Nucleus accumbens (tissue), 56 donors: ENCODE data around the gene KDELR1.
"Not testable (repeated sequence)": the region's sequence is repeated elsewhere in the genome, so short reads cannot be mapped to it uniquely, and the experiment has no call there.

ENCODE experiments used
- DNase-seq, 56 donors: peaks; one replicate each; lab custom pipeline; 2025; lab: John Stamatoyannopoulos, UW

KDELR1 gene

DNA sequence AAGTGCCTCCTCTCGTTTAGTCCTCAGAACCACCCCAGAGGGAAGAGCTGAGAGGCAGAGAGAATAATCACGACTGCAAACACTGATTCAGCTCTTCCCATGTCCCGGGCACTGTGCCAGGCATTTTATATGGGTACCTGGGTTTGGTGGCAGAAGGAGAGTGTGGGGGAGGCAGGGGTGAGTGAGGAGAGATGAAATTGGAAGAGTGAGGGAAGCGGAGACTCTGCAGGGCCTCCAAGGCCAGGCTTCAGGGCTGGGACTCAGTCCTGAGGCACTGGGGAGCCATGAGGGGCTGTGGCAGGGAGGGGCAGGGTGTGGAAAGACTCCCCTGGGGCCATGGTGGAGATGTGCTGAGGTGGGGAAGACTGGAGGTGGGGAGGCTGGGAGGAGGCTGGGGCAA lies 18.4 kb downstream of the KDELR1 start:
- peak in 29 of 56 donors; percentile 4 to 75 (median 29) for DNase-seq

DNA sequence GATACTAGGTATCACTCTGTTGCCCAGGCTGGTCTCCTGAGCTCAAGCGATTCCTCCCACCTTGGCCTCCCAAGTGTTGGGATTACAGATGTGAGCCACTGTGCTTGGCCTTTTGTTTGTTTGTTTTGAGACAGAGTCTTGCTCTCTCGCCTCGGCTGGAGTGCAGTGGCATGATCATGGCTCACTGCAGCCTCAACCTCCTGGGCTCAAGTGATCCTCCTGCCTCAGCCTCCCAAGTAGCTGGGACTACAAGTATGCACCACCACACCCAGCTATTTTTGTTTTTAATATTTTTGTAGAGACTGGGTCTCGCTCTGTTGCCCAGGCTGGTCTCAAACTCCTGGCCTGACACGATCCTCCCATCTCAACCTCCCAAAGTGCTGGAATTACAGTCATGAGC lies 19.6 kb downstream of the KDELR1 start:
- DNase-seq, result not testable (repeated sequence)

DNA sequence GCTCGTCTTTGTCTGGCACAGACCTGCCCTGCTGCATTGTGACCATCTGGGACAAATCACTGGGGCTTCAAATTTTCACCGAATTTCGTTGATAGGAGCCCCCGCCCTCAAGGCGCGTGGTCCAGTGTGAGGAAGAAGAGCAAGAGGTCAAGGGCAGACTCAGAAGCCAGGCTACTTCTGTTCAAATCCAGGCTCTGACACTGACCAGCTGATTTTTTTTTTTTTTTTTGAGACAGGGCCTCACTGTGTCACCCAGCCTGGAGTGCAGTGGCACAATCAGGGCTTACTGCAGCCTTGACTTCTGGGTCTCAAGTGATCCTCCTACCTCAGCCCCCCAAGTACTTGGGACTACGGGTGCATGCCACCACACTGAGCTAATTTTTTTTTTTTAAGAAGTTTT lies 20.0 kb downstream of the KDELR1 start:
- DNase-seq, result no peak

DNA sequence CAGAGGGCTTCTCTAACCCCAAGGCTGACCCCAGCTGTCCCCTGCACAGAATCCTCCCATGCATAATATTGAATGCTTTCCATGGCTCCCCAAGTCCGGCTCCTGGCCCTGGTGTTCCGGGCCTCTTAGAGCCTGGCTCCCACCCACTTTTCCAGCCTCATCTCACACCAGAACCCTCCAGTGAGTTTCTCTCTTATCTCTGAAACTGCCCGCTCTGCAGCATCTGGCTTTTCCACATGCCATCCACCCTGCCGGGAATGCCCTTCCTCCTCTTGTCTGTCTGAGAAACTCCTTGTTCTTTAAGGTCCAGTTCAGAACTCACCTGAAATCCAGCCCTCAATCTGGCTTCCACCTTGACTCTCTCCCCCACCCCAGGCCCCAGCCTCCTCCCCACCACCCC lies 20.4 kb downstream of the KDELR1 start:
- no peak for DNase-seq

DNA sequence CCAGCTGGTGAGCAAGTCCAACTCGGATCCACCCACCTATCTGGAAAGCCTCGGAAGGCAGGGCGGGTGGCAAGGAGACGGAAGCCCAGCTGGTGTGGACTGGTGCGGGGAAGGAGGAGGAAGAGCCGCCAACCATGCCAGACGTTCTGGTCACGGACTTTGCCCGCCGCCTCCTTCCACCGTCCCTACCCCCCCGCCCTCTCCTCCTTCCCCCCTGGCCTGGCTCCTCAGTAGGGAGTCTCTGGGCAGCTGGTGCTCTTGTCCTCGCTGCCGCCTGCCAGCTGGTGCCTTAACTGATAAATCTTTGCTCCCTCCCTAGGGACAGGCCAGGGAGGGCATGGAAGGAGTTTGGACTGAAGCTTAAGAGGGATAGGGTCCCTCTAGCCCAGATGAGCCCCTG lies 22.4 kb downstream of the KDELR1 start:
- no peak for DNase-seq

DNA sequence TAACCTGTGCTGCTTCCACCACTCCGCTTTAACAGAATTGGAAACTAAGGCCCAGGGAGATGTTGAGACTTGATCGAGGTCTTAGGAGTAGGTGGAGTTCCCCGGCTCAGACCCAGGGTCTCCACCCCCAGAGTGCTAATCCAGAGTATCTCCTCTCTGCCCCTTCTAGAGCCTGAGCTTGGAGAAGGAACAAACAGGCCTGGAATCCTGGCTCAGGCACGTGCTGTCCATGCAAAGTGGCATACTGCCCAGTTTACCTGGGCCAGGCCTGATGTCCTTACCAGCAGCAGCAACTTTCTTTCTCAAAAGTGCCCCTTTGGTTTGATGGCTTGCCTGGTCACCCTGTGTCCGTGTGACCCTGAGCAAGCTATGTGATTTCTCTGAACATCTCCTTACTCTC lies 23.5 kb downstream of the KDELR1 start:
- DNase-seq, result no peak

DNA sequence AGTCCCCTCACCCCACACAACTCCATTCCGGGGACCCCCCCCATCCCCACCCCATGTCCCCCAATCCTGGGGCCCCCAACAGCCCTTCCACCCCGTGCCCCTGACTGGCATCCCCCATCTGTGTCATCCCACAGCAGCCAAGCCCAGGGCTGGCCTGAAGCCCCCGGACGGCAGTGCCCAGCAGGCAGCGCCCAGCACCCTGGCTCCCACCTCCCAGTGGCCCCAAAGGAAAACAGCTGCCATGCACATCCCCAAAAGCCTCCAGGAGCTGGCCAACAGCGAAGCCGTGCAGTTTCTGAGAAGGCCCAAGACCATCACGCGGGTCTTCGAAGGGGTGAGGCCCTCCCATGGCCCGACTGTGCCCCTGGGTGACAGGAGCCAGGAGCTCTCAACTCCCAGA lies 25.7 kb downstream of the KDELR1 start:
- no peak for DNase-seq

DNA sequence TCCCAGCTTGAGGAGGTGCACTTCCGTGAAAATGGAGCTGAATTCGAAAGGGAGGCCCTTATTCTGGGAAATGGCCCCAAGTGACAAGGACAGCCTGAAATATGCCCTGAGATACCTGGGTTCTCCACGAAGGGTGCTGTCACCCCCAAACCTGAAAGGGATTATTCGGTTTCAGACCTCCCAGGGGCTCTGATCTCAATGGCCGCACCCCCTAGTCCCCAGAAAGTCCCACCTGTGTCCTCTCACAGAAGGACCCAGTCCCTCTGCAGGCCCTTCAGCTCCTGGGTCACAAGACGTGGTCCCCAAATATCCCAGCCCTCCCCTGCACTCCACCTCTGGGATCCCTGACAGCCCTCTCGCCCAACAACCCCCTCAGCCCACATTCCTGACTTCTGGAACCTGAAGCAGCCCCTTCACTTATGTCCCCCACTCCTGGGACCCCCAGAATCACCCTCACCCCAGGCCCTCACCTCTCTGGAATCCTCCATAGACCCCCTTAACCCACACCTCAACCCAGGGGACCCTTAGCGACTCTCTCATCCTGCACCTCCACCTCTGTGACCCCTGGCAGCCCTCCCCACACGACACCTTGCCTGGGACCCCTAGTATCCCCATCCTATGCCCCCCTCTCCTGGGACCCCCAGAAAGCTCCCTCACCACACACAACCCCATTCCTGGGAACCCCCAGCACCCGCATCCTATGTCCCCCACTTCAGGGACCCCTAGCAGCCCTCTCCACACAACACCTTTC lies 26.6 kb downstream of the KDELR1 start:
- DNase-seq, result no peak

DNA sequence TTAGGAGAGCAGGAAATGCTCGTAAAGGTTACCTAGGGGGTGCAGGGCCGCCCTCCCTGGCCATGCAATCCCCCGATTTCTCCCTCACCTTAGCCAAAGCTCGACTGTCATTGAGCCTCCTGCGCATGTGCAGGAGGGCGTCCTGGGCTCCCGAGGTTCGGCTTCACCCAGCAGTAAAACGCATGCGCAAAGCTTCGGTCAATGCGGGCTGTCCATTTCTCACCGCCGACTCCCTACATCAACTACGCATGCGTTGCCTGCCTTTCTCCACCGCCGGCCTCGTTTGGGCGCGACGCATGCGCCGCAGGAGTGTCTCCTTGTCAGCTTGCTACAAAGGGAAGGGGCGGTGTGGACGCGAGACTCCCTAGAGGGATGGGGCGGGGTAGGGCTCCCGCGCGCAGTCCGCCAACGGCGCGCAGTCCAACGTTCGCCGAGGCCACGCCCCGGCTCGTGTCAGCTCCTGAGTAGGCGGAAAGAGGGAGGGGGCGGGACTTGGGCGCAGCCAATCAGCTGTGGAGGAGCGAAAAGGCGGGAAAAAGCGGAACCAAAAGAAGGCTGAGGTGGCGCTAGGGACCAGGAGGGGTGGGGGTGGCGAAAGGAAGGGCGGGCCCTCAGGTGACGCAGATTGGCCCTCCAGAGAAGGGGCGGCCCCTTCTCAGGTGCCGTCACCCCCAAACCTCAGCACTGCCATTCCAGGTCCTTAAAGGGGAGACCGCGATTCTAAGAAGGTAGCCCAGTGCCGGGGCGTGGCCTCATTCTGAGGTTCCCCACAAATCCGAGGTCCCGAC lies 27.3 kb downstream of the KDELR1 start, which contains the start of the genes SYNGR4 and TMEM143:
Gene SYNGR4 (plus strand): TSS at position 558 of the 788 bp plus-strand sequence. CDS start 1,476 bp downstream, outside the sequence.
Gene TMEM143 (minus strand): TSS at position 131 of the 788 bp plus-strand sequence. CDS start 20 bp downstream, at position 111.
- peak; percentile 95 to 100 (median 99) for DNase-seq

DNA sequence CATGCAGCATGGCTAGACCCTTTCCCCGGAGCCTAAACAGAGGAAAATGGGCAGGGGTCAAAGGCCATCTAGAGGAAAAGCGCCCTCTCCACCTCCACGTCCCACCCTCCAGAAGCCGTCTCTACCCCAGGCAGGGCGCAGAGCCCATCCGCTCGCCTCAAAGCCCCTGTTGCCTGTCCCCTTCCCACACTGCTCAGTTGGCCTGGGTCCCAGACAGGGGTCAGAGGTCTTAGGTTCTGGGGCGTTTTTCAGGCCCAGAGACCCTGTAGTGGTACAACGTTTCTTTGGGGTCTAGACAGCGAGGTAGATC lies 27.9 kb downstream of the KDELR1 start:
- DNase-seq, result peak in 19 of 56 donors; percentile 52 to 83 (median 72)

DNA sequence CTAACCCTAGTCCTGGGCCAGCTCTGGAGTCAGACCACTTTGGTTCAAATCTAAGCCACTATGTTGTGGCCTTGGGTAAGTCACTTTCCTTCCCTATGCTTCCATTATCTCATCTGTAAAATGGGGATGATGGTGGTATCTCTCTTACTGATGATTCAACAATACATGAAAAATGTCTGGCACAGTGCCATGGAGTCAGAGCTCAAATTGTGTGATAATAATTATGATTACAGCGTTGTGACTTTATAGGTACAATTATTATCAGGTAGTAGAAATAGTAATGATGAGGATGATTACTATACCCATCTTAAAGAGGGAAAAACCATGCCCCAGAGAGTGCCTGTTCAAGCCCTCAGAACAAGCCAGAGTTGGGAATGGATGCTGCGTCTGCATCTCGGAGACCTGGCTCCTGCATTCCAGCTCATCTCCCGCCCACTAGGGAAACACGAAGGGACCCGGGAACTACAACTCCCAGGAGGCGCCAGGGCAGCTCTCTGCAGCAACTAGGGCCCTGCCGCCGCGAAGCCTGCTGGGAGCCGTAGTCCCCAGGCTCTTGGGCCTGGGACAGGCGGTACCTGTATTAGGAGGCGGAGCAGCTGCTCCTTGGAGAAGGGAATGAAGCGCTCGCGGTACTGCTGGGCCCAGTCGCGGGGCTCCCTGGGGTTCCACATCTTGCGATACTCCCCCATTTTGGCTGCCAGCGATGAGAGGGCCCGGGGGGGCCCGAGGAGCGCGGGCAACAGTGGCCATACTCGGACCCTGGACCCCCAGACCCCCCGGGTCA lies 28.4 kb downstream of the KDELR1 start:
- peak; percentile 72 to 99 (median 94) for DNase-seq

DNA sequence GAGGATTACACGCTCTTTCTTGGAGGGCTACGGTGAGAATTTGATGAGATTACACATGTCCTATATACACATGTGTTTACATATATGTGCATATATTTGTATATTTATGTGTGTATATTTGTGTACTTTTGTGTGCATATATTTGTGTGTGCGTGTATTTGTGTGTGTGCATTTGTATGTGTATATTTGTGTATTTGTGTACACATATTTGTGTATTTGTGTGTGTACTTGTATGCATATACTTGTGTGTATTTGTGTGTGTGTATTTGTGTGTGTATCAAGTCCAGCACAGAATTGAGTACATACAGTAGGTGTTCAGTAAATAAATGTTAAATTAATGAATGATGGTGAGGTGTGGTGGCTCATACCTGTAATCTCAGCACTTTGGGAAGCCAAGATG lies 29.4 kb downstream of the KDELR1 start:
- no peak for DNase-seq

DNA sequence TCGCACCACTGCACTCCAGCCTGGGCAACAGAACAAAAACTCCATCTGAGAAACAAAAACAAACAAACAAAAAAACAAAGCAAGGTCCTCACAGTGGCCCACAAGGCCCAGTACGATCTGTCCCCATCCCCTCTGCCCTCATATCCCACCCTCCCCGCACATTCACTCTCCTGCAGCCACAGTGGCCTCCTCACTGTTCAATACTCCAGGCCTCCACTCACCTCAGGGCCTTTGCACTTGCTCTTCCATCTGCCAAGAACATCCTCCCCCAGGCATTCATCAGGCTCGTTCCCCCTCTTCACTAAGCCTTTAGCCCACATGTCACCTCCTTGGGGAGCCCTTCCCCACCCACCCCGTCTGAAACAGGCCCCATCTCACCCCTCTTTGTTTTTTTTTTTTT lies 32.2 kb downstream of the KDELR1 start:
- no peak for DNase-seq

DNA sequence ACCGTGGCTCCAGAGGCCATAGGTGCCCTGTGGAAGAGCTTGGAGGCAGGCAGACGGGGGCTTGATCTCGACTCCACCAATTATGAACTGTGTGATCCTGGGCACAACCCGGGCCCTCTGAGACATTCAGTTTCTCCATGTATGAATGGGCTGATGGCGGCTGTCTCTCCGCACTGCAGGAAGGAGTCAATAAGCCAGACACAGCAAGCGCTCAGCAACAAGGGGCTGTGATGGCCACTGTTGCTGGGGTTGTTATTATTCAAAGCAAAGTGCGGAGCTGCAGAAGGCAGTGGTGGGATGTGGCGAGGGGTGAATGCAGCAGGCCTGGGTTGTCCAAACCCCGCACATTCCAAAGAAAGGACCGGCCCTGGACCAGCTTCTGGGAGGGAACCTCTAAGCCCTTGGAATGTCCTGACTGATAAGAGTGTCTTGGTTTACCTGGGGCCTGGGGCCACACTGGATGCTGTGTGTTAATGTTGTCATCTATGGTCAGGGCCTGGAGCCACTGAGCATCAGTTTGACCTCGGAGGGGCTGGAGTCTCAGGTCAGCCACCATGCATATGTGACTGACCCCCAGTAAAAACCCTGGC lies 35.9 kb downstream of the KDELR1 start:
- no peak for DNase-seq

DNA sequence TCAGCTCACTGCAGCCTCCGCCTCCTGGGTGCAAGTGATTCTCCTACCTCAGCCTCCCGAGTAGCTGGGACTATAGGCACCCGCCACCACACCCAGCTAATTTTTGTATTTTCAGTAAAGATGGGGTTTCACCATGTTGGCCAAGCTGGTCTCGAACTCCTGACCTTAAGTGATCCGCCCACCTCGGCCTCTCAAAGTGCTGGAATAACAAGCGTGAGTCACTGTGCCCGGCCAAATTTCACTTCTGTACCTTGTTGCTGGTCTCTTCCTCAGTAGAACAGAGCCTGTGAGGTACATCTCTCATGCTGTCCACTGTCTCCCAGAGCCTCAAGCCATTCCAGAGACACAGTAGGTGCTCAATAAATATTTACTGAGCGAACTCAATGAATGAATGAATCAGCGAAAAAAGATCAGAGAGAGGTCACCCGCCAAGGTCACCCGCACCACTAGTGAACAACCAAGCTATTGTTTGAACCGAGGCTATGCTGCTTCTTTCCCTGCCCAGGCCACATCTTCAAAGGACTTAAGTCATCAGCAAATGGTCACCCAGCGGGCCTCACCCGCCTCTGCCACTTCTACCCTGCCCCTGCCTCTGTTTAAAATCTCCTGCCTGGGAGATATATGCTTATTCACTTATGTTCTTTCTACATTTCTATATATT lies 36.9 kb downstream of the KDELR1 start:
- DNase-seq, result no peak

DNA sequence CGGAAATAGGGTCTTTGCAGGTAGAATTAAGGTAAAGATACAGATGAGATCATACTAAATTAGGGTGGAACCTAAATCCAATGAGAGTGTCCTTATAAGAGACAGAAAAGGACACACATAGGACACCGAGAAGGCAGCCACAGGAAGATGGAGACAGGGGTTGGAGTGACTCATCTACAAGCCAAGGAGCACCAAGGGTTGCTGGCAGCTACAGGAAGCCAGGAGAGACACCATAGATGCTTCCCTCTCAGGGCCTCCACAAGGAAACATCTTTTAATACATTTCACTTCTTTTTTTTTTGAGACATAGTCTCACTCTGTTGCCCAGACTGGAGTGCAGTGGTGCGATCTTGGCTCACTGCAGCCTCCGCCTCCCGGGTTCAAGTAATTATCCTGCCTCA lies 37.7 kb downstream of the KDELR1 start:
- DNase-seq, result no peak

DNA sequence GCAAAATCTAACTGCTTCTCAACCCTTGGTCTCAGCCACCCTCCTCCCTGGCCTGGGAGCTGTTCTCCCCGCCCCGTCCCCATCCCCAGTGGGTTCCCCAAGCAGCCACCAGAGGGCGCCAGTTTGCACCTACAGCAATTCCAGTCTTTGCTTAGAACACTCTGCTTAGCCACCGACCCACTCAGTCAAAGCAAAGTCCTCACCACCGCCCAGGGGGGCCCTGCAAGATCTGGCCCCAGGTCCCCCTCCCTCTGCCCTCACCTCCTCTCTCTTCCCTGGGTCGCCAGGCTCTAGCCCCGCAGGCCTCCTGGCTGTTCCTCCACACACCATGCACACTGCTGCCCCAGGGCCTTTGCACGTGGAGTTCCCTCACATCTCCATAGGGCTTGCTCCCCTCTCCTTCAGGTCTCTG lies 40.0 kb downstream of the KDELR1 start:
- DNase-seq, result peak in 34 of 56 donors; percentile 1 to 71 (median 18)

DNA sequence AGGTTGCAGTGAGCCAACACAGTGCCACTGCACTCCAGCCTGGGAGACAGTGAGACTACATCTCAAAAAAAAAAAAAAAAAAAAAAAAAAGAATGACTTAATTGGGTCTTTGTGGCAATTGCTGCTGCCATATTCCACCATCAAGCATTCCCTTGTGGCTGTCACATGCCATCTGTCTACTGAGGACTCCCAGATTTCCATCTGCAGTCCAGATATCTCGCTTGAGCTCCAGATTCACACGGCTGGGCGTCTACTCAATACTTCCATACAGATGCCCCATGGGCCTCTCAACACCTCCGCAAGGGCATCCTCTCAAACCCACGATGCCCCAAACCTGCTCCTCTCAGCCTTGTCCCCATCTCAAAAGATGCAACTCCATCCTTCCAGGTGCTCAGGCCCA lies 40.5 kb downstream of the KDELR1 start:
- no peak for DNase-seq

DNA sequence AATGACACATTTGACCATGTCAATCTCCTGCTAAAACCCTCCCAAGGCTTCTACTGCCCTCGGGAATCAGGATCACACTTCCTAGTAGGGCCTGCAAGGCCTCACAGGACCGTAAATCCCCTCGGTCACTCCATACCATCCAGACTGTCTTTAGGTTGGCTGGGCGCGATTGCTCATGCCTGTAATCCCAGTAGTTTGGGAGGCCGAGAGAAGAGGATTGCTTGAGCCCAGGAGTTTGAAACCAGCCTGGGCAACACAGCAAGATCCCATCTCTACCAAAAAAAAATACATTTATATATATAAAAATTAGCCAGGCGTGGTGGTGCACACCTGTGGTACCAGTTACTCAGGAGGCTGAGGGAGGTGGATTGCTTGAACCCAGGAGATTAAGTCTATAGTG lies 42.6 kb downstream of the KDELR1 start:
- DNase-seq, result no peak

DNA sequence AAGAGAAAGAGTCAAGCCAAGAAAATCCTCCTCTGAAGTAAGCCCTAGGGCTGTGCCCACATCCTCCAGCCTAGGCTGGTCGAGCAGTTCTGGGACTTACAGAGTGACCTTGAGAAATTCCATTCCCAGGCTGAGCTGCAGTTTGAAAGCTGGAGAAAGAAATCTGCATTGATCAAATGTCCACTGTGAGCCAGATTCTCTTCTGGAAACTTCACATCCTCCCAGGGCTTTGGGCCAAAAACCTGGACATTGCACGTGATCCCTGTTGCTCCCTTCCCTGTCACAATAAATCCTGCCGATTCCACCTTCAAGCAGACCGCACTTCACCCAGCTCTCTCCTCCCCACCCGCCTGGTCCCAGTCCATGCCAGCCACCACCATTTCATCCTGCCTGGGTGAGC lies 43.3 kb downstream of the KDELR1 start:
- DNase-seq, result no peak
